ENCODE results near the gene FAM53B.

The FAM53B gene

GRCh38 chr10:124717911-124718741 is 26.1 kb downstream of the FAM53B start:
- 88 to 89% methylated on average over 12 of the region's 12 CpGs for WGBS, 2 experiments
- Histone ChIP-seq H3K9me3 (ENCODE audit: control insufficient read depth, low read length) (no peaks in the 10 kb centered on the region), H3K27ac (ENCODE audit: insufficient read depth, low read depth, low read length, poor library complexity, severe bottlenecking) (no peak overlapping the region)

GRCh38 chr10:124717041-124717757 is 27.0 kb downstream of the FAM53B start:
- Histone ChIP-seq H3K9me3 (ENCODE audit: control insufficient read depth, low read length) (no peaks in the 10 kb centered on the region), H3K4me3 (ENCODE audit: insufficient read depth, low read depth, low read length) (no peak overlapping the region), H3K27ac (ENCODE audit: insufficient read depth, low read depth, low read length, poor library complexity, severe bottlenecking) (no peak overlapping the region), H3K27me3 (ENCODE audit: control insufficient read depth, insufficient read depth, low read length, poor library complexity, severe bottlenecking) (no peaks in the 10 kb centered on the region), H3K36me3 (ENCODE audit: control insufficient read depth, insufficient read depth, low read length) (no peaks in the 10 kb centered on the region), H3K4me1 (ENCODE audit: control insufficient read depth, insufficient read depth, low read length) (peaks cover 7% of the 10 kb centered on the region)
- 90 to 97% methylated on average over 9 of the region's 9 CpGs for WGBS, 2 experiments

More at GRCh38 chr10:124717911-124718741, 26.1 kb downstream of the FAM53B start:
- H3K27me3 ChIP-seq (ENCODE audit: control insufficient read depth, insufficient read depth, low read length, poor library complexity, severe bottlenecking) = no peaks in the 10 kb centered on the region
- H3K36me3 ChIP-seq (ENCODE audit: control insufficient read depth, insufficient read depth, low read length) = no peaks in the 10 kb centered on the region
- H3K4me1 ChIP-seq (ENCODE audit: control insufficient read depth, insufficient read depth, low read length) = peaks cover 8% of the 10 kb centered on the region
- no peak overlapping the region for H3K4me3 ChIP-seq (ENCODE audit: insufficient read depth, low read depth, low read length)

GRCh38 chr10:124716369-124716768 is 27.8 kb downstream of the FAM53B start:
- H3K36me3 ChIP-seq (ENCODE audit: control insufficient read depth, insufficient read depth, low read length) = no peaks in the 10 kb centered on the region
- H3K4me3 ChIP-seq (ENCODE audit: insufficient read depth, low read depth, low read length) = no peak overlapping the region
- WGBS, 2 experiments = 92 to 96% methylated on average over 4 of the region's 4 CpGs
- no peaks in the 10 kb centered on the region for H3K9me3 ChIP-seq (ENCODE audit: control insufficient read depth, low read length)
- no peaks in the 10 kb centered on the region for H3K27me3 ChIP-seq (ENCODE audit: control insufficient read depth, insufficient read depth, low read length, poor library complexity, severe bottlenecking)
- peaks cover 7% of the 10 kb centered on the region for H3K4me1 ChIP-seq (ENCODE audit: control insufficient read depth, insufficient read depth, low read length)
- H3K27ac ChIP-seq (ENCODE audit: insufficient read depth, low read depth, low read length, poor library complexity, severe bottlenecking) = no peak overlapping the region

- Histone ChIP-seq H3K4me1 (ENCODE audit: control insufficient read depth, insufficient read depth, low read length) (peaks cover 7% of the 10 kb centered on the region), H3K27me3 (ENCODE audit: control insufficient read depth, insufficient read depth, low read length, poor library complexity, severe bottlenecking) (no peaks in the 10 kb centered on the region), H3K27ac (ENCODE audit: insufficient read depth, low read depth, low read length, poor library complexity, severe bottlenecking) (no peak overlapping the region), H3K36me3 (ENCODE audit: control insufficient read depth, insufficient read depth, low read length) (no peaks in the 10 kb centered on the region), H3K4me3 (ENCODE audit: insufficient read depth, low read depth, low read length) (no peak overlapping the region), H3K9me3 (ENCODE audit: control insufficient read depth, low read length) (no peaks in the 10 kb centered on the region)
- 67 to 71% methylated on average over 6 of the region's 6 CpGs for WGBS, 2 experiments
Measured at GRCh38 chr10:124715439-124715838, 28.7 kb downstream of the FAM53B start.

- WGBS, 2 experiments = 85 to 88% methylated on average over 9 of the region's 10 CpGs
- H3K27me3 ChIP-seq (ENCODE audit: control insufficient read depth, insufficient read depth, low read length, poor library complexity, severe bottlenecking) = no peaks in the 10 kb centered on the region
- H3K27ac ChIP-seq (ENCODE audit: insufficient read depth, low read depth, low read length, poor library complexity, severe bottlenecking) = no peak overlapping the region
- H3K4me3 ChIP-seq (ENCODE audit: insufficient read depth, low read depth, low read length) = no peak overlapping the region
- H3K4me1 ChIP-seq (ENCODE audit: control insufficient read depth, insufficient read depth, low read length) = peaks cover 14% of the 10 kb centered on the region
- H3K9me3 ChIP-seq (ENCODE audit: control insufficient read depth, low read length) = no peaks in the 10 kb centered on the region
- no peaks in the 10 kb centered on the region for H3K36me3 ChIP-seq (ENCODE audit: control insufficient read depth, insufficient read depth, low read length)
Measured at GRCh38 chr10:124713679-124714255, 30.4 kb downstream of the FAM53B start.

- Histone ChIP-seq H3K4me1 (ENCODE audit: control insufficient read depth, insufficient read depth, low read length) (peaks cover 16% of the 10 kb centered on the region), H3K4me3 (ENCODE audit: insufficient read depth, low read depth, low read length) (no peak overlapping the region), H3K36me3 (ENCODE audit: control insufficient read depth, insufficient read depth, low read length) (no peaks in the 10 kb centered on the region), H3K9me3 (ENCODE audit: control insufficient read depth, low read length) (no peaks in the 10 kb centered on the region), H3K27me3 (ENCODE audit: control insufficient read depth, insufficient read depth, low read length, poor library complexity, severe bottlenecking) (no peaks in the 10 kb centered on the region), H3K27ac (ENCODE audit: insufficient read depth, low read depth, low read length, poor library complexity, severe bottlenecking) (no peak overlapping the region)
- WGBS, 2 experiments = 91 to 92% methylated on average over 5 of the region's 5 CpGs
Measured at GRCh38 chr10:124712704-124713407, 31.3 kb downstream of the FAM53B start.

- Histone ChIP-seq H3K4me1 (ENCODE audit: control insufficient read depth, insufficient read depth, low read length) (peaks cover 19% of the 10 kb centered on the region), H3K4me3 (ENCODE audit: insufficient read depth, low read depth, low read length) (no peak overlapping the region), H3K27ac (ENCODE audit: insufficient read depth, low read depth, low read length, poor library complexity, severe bottlenecking) (no peak overlapping the region), H3K27me3 (ENCODE audit: control insufficient read depth, insufficient read depth, low read length, poor library complexity, severe bottlenecking) (no peaks in the 10 kb centered on the region), H3K36me3 (ENCODE audit: control insufficient read depth, insufficient read depth, low read length) (peaks cover under 1% of the 10 kb centered on the region), H3K9me3 (ENCODE audit: control insufficient read depth, low read length) (no peaks in the 10 kb centered on the region)
- 82 to 83% methylated on average over 5 to 7 of the region's 7 CpGs for WGBS, 2 experiments
Measured at GRCh38 chr10:124711145-124711544, 33.0 kb downstream of the FAM53B start.

- WGBS, 2 experiments = 87% methylated on average over 14 of the region's 14 CpGs
- Histone ChIP-seq H3K27me3 (ENCODE audit: control insufficient read depth, insufficient read depth, low read length, poor library complexity, severe bottlenecking) (no peaks in the 10 kb centered on the region), H3K4me3 (ENCODE audit: insufficient read depth, low read depth, low read length) (no peak overlapping the region), H3K36me3 (ENCODE audit: control insufficient read depth, insufficient read depth, low read length) (peaks cover 3% of the 10 kb centered on the region), H3K9me3 (ENCODE audit: control insufficient read depth, low read length) (no peaks in the 10 kb centered on the region), H3K4me1 (ENCODE audit: control insufficient read depth, insufficient read depth, low read length) (peaks cover 19% of the 10 kb centered on the region), H3K27ac (ENCODE audit: insufficient read depth, low read depth, low read length, poor library complexity, severe bottlenecking) (no peak overlapping the region)
Measured at GRCh38 chr10:124710266-124710881, 33.8 kb downstream of the FAM53B start.

- H3K4me3 ChIP-seq (ENCODE audit: insufficient read depth, low read depth, low read length) = no peak overlapping the region
- 95% methylated on average over 10 of the region's 10 CpGs for WGBS, 2 experiments
- H3K4me1 ChIP-seq (ENCODE audit: control insufficient read depth, insufficient read depth, low read length) = peaks cover 19% of the 10 kb centered on the region
- H3K27ac ChIP-seq (ENCODE audit: insufficient read depth, low read depth, low read length, poor library complexity, severe bottlenecking) = no peak overlapping the region
- no peaks in the 10 kb centered on the region for H3K27me3 ChIP-seq (ENCODE audit: control insufficient read depth, insufficient read depth, low read length, poor library complexity, severe bottlenecking)
- no peaks in the 10 kb centered on the region for H3K9me3 ChIP-seq (ENCODE audit: control insufficient read depth, low read length)
- peaks cover 3% of the 10 kb centered on the region for H3K36me3 ChIP-seq (ENCODE audit: control insufficient read depth, insufficient read depth, low read length)
Measured at GRCh38 chr10:124709861-124710260, 34.3 kb downstream of the FAM53B start.

Data from ectodermal cell (in vitro differentiated cells).